Central memory CD4-positive, alpha-beta T cell (primary cell): ENCODE data around the gene ITPK1.
A peak's percentile ranks its signal among the peaks of the same experiment; 100 is the strongest.

Experiments
- DNase-seq: peaks from one replicate; pipeline ENCODE4 v3.0.0; 2022

The ITPK1 gene

DNA sequence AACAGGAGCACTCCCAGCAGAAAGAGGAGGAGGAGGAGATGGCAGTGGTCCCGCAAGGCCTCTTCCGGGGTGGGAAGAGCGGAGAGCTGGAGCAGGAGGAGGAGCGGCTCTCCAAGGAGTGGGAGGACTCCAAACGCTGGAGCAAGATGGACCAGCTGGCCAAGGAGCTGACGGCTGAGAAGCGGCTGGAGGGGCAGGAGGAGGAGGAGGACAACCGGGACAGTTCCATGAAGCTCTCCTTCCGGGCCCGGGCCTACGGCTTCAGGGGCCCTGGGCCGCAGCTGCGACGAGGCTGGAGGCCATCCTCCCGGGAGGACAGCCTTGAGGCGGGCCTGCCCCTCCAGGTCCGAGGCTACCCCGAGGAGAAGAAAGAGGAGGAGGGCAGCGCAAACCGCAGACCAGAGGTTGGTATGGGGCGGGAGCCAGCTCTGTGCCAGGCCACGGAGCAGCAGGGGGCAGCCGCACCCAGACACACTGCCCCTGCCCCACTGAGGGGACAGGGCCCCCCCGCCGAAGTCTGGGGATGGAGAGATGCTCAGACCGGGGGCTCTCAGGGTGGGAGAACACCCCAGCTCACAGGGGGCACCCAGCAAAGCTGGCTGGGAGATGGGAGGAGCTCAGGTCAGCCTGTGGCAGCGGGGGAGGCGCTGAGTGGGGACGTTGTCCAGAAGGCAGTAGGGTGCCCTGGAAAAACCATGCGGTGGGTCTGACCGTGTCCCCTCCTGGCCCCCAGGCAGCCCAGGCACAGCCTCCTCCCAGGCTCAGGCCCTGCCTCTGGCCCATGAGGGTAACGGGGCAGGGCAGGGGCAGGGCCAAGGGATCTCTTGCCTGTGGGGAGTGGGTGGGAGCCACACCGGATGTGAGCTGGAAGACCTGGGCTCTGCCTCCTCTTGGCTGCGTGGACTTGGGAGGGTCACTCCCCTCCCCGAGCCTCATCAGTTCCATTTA is 183.0 kb downstream of the ITPK1 start:
- no peak for DNase-seq

DNA sequence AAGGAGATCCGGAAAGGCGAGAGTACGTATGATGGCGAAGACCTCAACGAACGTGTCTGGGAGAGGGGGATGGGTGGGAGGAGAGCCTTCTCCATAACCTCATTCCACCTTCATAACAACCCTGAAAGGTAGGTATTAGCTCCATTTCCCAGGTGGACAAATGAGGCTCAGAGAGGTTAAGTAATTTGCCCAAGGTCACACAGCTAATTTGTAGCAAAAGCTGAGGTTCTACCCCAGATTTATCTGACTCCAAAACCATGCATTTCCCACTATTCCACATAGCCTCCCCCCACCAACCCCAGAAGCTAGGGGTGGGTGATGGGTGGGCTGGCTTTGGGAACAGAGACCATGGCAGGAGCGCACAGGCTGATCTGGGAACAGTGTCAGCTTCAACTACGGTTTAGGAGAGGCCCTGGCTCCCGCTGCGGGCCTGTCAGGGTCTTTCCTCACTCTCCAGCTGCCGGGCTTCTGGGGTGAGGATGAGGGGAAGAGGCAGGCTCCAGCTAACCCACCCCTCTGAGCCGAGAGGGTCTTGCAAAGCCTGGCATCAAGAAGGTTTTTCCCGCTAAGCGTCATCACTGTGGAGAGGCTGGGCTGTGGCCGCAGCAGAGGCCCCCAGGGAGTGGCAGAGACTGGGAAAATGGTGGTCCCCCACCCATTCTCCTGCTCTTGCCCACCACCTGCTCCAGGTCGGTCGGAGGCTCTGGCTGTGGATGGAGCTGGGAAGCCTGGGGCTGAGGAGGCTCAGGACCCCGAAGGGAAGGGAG is 183.9 kb downstream of the ITPK1 start:
- no peak for DNase-seq

DNA sequence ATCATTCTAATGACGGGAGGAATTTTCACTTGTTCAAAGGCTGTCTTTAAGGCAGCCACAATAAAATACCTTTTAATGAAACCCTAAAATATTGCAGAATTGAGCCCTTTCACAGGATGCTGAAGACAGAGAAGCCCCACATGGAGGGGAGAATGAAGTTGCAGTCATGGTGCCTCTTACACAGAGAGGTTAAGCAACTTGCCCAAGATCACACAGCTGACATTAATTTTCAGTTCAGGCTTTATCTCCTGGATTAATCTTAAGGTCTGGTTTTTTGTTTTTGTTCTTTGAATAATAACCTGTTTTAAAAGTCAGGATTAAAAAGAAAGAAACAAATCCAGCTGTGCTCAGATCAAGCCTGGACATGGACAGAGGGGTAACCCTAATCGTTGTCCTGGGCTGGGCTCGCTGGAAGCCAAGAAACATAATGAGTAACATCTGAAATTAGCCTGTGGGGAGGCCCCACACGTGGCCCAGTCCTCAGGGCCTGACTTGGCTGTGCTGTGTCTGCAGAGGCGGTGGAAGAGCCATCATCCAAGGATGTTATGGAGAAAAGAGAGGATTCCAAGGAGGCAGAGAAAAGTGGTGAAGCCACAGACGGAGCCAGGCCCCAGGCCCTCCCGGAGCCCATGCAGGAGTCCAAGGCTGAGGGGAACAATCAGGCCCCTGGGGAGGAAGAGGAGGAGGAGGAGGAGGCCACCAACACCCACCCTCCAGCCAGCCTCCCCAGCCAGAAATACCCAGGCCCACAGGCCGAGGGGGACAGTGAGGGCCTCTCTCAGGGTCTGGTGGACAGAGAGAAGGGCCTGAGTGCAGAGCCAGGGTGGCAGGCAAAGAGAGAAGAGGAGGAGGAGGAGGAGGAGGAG is 184.8 kb downstream of the ITPK1 start:
- DNase-seq, result no peak

DNA sequence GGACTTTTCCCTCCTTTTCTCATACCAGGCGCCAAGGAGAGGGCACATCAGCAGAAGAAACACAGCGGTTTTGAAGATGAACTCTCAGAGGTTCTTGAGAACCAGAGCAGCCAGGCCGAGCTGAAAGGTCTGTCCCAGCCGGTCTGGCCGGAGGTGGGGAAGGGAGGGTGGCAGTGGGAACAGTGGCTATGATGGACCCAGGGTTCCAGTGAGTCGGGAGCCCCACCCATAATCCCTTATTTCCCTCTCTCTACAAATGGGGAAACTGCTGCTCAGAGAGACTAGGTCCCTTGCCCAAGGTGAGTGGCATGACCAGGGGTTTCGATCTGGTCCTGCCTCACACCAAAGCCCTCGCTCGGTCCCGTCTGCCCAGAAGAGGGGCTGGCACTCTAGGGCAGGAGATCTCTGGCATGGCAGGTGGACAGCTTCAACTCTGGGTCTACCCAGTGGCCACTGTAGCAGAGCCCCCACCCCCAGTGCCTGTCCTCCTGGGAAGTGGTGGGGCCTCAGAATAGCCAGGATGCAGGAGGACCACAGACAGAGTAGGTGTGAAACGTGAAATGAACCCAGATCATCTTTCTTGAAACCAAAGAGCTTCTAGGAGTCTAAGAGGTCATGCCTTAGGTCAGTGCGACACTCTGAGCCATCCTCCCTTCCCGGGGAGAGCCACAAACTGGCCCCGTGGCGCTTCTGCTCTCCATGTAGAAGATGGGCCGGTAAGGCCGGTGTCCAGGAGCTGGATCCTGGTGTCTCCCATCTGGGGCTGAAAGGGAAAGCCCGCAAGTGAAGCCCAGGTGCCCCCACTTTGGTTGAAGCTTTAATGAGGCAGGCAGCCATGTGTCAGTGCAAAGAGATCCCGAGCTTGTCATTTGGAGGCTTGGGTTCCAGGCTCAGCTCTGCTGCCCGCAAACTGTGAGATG is 185.8 kb downstream of the ITPK1 start:
- DNase-seq, result no peak

DNA sequence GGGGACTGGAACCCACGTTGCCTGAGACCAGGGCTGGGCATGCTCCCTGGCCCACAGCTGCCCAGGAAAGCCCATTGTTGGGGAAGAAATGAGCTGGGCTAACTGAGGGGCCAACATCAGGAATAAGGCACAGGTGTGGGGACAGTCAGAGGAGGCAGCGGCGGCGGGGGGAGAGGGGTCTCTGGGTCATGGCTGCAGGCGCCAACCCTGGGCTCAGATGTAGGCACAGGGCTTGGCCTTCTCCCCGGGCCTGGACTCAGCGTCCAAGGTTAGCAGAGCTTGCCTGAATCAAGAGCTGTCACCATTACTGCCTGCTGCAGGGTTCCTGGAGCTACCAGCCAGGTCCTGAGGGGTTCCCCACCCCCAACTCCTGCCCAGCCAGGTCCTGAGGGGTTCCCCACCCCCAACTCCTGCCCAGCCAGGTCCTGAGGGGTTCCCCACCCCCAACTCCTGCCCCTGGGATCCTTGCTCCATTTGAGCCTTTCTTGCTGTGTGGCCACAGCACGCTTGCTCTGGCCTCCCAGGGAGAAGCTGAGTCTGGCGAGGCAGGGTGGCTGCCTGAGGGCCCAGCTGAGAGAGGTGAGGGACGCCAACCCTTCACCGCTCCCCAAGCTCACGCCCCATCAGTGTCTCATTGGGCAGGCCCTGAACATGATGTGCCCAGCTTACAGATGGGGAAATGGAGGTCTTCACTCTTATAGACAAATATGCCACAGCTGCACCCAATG is 186.6 kb downstream of the ITPK1 start:
- no peak for DNase-seq

DNA sequence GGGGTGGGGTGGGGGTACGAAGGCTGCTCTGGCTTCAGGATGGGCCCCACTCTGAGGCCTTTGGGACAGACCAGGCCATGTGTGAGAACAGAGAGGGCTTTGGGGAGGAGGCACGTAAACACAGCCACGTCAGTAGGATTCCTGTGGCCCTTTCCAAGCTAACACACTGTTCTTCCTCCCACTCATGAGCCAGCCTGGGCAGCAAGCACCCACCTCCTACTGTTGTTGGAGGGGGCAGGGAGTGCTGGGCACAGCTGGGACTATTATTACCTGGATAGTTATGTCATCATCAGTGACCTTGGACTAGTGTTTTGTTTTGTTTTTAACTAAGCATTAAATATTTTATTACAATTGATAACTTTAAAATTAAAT is 187.5 kb downstream of the ITPK1 start:
- no peak for DNase-seq

DNA sequence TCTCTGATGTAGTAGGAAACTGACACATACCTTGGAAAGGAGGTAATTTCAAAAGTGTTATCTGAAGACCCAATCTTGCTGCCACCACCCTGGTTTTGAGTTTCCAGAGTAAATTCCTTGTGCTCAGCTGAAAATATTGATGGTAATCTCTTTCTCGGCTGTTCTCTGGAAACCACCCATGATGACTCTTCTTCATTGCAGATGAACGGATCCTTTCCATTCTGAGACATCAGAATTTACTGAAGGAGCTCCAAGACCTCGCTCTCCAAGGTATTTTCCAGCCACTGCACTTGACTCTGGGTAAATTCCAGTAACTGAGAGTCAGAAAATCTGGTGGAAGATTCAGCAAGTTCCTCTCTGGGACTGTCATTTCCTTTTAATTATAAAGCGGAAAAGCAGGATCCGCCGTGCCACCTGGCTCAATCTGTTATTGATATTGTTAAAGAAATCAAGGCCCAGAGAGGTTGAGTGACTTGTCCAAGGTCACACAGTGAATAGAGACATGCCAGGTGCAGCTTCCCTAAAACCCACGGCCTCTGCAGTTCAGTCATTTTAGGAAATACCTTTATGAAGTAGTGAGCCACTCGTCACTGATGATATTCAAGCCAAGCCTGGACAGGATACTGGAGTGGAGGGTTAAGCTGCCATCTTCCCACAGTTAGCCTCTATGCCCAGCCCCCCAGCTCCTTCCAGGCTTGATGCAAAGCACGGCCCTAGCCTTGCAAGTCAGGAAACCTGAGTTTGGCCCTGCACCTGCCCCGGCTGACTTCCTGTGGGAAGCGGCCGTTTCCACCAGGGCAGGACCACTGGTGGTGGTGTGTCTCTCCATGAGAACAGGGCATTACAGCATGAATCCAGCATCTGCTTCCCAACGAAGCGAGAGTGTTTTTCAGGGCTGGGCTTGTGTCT is 188.1 kb downstream of the ITPK1 start:
- DNase-seq, result no peak

DNA sequence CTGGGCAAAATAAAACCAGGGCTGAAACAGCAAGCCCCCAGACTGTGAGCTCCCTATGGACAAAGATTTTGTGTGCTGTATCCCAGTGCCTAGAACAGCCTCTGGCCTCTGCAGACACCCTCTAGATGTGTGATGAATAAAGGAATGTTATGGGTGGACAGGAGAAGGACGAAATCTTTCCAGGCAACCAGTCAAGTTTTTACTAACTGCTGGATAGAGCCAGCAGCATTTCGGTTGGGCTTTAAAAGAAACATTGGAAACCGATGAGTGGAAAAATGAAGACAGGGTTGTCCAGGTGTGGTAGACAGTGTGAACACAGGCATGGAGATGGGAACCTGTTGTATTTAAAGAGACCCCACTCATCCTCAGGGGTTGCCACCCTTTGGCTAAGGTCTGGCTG is 188.8 kb downstream of the ITPK1 start:
- no peak for DNase-seq

DNA sequence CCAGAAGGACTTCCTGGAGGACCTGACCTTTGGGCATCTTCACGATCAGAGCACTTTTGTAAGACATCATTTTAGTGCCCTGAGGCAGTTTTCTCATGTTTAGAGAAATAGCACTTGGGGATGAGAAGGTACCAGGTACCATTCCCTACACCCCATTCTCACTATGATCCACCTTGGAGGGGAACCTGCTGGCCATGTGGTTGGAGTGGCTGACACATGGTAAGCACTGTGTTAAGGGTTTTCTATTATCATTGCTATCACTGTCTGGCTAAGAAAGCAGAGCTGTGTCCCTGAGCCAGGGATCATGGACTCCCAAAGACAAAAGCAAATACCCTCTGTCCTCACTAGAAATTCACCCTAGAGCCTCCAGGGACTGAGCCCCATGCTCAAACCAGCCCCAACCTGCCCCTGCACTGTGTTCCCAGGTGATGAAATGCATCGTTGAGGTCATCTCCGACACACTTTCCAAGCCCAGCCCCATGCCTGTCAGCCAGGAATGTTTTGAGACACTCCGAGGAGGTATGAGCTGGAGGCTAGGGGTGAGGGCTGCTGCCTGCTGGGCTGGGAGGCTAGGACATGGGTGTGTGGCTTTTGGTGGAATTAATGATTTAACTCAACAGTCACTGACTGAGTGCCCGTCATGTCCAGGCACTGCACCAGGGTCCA is 189.4 kb downstream of the ITPK1 start:
- no peak for DNase-seq

DNA sequence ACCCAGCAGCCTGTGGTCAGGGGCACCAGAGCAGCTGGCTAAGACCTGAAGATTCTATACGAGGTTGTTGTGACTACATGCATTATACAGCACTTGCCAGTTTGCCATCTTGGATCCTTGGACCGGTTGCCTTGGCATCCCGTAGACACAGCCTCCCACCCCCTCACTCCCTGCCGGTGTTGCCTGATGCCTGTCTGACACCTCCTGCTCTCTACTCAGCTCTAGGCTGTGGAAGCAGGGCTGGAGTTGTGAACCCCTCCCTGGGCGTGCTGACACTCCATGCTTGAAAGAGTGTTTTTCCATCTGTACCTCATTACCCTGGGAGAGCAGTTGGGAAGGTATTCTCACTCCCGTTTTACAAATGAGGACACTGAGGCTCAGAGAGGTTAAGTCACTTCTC is 190.3 kb downstream of the ITPK1 start:
- DNase-seq, result no peak

DNA sequence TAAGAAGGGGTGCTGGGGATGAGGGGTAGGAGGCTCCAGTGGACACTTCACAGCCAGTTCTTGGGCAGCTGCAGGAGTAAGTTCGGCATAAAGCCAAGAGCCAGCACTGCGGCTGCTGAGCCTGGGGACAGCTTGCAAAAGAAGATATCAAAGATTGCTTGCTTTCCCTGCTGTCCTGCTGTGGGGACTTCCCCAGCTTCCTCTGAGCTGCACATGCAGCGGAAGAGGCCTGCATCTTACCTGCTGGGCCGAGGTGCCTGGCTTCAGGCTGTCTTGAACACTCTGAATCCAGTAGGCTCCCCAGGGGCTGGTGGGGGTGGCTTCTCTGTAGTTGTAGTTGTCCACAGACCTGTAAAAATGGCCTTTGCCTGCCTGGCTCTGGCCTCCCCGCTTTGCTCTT is 191.5 kb downstream of the ITPK1 start:
- DNase-seq, result no peak

DNA sequence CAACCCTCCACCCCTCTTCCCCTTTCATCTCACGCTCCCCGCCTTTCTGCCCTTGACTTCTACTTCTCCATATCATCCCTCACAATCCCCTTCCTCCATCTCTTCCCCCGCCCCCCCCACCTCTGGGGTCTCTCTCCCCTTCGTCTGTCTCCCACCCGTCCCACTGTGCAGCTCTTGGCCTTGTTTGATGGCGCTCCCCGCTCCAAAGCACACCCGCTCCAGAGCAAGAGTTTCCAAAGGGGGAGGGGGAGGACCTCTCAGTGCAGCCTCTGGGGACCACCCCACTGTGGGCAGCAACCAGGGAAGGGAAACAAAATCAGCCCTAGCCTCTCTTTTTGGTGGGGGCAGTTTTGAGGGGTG is 192.0 kb downstream of the ITPK1 start:
- no peak for DNase-seq

DNA sequence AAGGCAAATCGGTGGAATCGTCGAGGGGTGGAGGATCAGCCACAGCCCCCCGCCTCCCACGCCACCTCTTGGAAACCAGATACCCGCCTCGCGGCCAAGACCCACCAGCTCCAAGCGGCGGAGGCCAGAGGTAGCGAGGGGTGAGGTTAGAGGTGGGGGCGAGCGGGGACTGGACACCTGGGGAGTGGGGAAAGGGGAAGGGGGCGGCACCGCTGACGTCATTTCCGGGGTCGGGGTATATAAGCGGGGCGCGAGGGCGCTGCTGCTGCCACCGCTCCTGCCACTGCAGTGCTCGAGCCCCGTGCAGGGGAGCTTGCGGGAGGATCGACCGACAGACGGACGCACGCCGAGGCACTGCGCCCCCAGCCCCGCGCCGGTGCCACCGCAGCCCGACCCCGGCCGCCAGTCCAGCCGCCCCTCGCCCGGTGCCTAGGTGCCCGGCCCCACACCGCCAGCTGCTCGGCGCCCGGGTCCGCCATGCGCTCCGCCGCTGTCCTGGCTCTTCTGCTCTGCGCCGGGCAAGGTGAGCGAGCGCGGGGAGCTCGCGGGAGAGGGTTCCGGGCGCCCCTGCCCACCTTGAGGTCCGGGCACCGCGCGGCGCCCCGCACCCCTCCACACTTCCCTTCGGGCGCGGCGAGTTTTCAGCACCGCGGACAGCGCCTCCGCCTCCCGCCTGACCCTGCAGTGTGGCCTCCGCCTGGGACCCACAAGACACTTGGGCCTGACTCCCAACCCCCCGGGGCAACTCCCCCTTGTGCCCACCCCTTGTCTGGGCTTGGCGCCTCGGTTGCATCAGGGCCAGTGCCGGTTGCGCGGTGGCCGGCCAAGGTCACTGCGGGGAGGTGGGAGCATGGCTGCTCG is 192.6 kb downstream of the ITPK1 start, which contains the start of gene CHGA:
CHGA (plus strand) TSS at position 268 of the 861 bp plus-strand sequence; CDS start at position 478, 210 bp downstream.
- DNase-seq, result peak; percentile 15

DNA sequence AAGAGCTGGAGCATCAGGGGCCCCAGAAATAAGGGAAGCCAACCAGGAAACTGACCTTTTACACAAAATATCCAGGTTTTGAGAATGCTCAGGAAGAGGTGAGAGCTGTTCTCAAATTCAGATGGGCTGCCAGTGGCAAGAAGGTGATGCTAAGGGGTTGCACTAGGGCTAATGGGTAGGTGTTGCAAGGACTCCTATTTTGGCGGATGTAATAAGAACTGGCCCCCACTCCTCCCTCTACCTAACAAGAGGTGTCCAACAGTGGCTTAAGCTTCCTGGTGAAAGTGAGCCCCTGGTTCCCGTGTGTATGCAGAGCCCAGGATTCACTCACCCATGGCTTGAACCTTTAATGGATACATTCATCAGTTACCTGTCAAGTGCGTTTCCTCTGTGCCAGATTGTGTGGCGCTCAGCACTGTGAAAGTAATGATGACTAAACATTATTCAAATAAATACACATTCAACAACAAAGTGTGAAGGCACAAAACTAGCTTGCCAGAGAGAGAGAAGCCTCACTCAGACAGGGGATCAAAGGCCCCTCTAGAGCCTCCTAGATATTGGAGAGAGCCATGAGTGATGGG is 193.5 kb downstream of the ITPK1 start:
- DNase-seq, result no peak

DNA sequence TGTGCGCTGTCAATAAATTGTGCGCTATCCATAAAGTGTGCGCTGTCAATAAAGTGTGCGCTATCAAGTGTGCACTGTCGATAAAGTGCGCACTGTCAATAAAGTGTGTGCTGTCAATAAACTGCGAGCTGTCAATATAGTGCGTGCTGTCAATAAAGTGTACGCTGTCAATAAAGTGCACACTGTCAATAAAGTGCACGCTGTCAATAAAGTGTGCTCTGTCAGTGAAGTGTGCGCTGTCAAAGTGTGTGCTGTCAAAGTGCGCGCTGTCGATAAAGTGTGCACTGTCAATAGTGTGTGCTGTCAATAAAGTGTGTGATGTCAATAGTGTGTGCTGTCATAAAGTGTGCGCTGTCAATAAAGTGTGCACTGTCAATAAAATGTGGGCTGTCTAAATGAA is 195.7 kb downstream of the ITPK1 start:
- DNase-seq, result no peak

DNA sequence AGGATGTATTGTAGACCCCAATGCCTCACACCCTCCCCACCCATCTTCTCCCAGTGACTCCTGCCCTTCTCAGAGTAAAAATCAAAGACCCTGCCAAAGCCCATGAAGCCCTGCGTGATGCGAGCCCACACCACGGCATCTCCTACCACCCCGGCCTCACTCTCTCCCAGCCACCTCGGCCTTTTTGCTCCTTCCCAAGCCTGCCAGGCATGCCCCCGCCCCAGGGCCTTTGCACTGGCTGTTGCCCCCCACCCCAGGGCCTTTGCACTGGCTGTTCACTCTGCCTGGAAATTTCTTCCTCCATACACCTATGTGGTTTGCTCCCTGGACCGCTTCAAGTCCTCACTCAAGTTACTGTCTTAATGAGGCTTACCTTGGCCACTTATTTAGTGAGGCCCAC is 197.8 kb downstream of the ITPK1 start:
- no peak for DNase-seq

DNA sequence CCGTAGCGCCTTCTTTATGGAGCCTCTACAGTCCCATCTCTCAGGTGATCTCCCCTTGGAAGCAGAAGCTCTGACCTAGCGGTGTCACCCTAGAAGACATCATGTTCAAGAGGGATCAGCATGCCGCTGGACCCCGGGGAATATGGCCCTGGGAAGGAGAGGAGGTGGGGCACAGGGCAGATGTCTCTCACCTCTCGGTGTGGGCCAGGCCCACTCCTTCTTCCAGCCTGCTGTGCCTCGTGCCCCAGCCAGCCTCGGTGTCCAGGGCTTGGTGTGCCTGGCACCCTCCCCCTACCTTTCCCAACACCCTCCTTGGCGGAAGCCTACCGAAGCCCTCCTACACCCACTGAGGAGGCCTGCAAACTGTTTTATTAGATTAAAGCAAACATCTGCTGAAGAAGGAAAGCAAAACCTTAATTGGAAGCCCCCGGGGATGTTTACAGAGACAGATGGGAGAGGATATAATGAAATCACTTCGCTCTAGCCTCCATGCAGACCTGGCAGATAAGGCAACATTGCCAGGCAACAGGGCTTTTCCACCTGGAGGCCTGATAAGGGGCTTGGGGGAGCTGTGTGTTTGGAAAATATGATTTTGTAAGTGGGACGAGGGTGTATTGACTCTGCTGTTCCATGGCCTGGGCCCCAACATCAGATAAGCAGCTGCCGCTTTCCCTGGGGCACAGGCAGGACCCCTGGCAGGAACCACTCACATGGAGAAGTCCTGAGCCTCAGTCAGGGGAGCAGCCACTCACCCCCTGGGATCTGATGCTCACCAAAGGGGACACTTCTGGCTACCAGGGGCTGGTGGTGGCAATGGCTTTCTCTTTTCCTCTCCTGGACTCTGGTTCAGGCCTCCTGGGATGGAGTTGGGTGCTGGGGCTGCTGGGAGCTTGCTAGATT is 198.4 kb downstream of the ITPK1 start:
- DNase-seq, result no peak
